Large intestine (tissue), 3 donors: ENCODE measurements around the gene JAKMIP1. TPM values are rescaled to one million over a fixed set of nuclear protein-coding genes. Genes with fewer than 3 reads are reported as not detected.

ENCODE experiments used
- DNase-seq, 2 donors: peaks; one replicate each; pipeline versions ENCODE4 v3.0.0 to v3.0.0-alpha.2; 2013
- H3K27ac ChIP-seq: one replicate; pipeline ENCODE4 v1.5.1; 2013; ENCODE audit warnings: low read length
- H3K27me3 ChIP-seq: 2 replicates; pipeline ENCODE4 v1.6.1; 2013; ENCODE audit warnings: low read length; ENCODE audit not compliant: control insufficient read depth, insufficient read depth
- H3K36me3 ChIP-seq: 2 replicates; pipeline ENCODE4 v1.6.1; 2013; ENCODE audit warnings: low read length; ENCODE audit not compliant: control insufficient read depth, insufficient read depth
- H3K4me1 ChIP-seq: one replicate; pipeline ENCODE4 v1.6.1; 2013; ENCODE audit warnings: low read length; ENCODE audit not compliant: control insufficient read depth, insufficient read depth
- H3K4me3 ChIP-seq: one replicate; pipeline ENCODE4 v1.5.1; 2013; ENCODE audit warnings: low read length
- H3K9me3 ChIP-seq: one replicate; pipeline ENCODE4 v1.6.1; 2013; ENCODE audit warnings: mild to moderate bottlenecking, low read depth, low read length, moderate library complexity; ENCODE audit not compliant: control insufficient read depth
- WGBS: methylation state at CpG from one replicate; pipeline ENCODE4 v1.1.5; 2013; ENCODE audit warnings: low lambda C conversion rate; ENCODE audit not compliant: insufficient coverage; 5-methylcytosine and 5-hydroxymethylcytosine counted together
- polyA plus RNA-seq: library from polyadenylated mRNA; unstranded; fragments of 120-200 nt; gene quantifications from one replicate; pipeline ENCODE4 v1.2.1, GENCODE V29; 2013

Gene JAKMIP1
- polyA plus RNA-seq, 1 donor: 2.1 TPM

DNA sequence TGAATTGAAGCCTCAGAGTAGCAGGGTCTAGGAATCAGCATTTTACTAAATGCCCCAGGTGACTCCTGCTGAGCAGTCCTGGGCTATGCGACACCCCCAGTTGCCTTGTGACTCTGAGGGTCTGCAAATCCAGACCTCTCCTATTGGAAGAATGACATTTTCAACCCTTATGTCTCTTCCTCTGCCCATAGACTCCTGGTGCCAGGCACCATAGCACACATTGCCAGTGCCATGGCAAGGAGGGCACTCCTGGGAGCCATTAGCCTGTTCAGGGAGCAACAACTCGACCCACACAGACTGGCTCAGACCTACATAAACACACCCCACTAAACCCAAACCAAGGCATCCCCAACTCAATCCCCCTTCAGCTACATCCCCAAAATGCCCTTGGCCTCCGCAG is 3.7 kb upstream of the JAKMIP1 start:
- no peak overlapping the region for H3K4me3 ChIP-seq
- no peaks in the 10 kb centered on the region for H3K4me1 ChIP-seq
- peaks cover 30% of the 10 kb centered on the region for H3K27me3 ChIP-seq
- no CpG with 5 or more reads among the region's 3 CpGs for WGBS
- no peaks in the 10 kb centered on the region for H3K36me3 ChIP-seq
- no peak overlapping the region for H3K27ac ChIP-seq
- DNase-seq: no peak
- H3K9me3 ChIP-seq: peaks cover 4% of the 10 kb centered on the region

DNA sequence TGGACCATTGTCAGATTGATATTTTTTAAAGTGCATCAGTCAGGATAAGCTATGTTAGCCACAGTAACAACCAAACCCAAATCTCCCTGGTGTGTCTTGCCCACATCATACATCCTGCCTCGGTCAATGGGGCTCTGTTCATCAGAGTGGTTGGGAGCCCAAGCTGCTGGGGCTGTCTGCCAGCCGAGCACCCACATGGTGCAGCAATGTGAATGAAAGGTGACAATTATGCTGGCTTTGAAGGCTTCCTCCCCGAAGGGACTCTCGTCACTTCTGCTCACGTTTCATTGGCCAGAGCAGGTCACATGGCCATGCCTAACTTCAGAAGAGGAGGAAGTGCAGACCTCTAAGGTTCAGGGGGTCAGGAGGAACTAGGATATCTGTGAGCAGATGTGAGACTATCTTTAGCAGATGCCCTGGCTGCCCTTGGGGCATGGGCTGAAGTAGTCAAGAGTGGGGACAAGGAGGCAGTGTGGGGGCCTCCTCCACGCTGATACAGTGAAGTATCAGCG is 1.3 kb upstream of the JAKMIP1 start:
- peaks cover 4% of the 10 kb centered on the region for H3K9me3 ChIP-seq
- H3K4me1 ChIP-seq: no peaks in the 10 kb centered on the region
- no peak for DNase-seq
- peaks cover 48% of the 10 kb centered on the region for H3K27me3 ChIP-seq
- no CpG with 5 or more reads among the region's 7 CpGs for WGBS
- no peak overlapping the region for H3K4me3 ChIP-seq
- no peak overlapping the region for H3K27ac ChIP-seq
- H3K36me3 ChIP-seq: no peaks in the 10 kb centered on the region

DNA sequence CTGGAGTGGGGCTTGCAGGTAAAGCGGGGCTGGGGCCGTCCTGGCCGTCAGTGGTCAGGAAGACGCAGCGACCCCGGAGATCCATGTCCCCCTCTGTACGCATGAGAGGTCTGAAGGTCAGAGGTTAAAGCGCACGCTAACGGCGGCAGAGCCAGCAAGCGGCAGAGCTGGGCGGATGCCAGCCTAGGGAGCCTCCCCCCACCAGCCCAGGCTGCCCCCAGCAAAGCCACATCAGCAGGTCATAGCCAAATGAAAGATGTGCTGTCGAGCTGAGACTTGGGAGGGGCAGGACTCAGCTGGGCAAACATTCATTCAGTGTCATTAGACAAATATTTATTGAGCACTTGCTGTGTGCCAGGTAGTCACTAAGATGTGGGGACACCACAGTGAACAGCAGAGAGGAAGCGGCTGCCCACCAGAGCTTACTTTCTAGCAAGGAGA is 593 bp upstream of the JAKMIP1 start:
- DNase-seq: no peak
- Histone ChIP-seq H3K4me3 (no peak overlapping the region), H3K36me3 (no peaks in the 10 kb centered on the region), H3K9me3 (peaks cover 4% of the 10 kb centered on the region), H3K27ac (no peak overlapping the region), H3K27me3 (peaks cover 48% of the 10 kb centered on the region), H3K4me1 (no peaks in the 10 kb centered on the region)
- no CpG with 5 or more reads among the region's 15 CpGs for WGBS

DNA sequence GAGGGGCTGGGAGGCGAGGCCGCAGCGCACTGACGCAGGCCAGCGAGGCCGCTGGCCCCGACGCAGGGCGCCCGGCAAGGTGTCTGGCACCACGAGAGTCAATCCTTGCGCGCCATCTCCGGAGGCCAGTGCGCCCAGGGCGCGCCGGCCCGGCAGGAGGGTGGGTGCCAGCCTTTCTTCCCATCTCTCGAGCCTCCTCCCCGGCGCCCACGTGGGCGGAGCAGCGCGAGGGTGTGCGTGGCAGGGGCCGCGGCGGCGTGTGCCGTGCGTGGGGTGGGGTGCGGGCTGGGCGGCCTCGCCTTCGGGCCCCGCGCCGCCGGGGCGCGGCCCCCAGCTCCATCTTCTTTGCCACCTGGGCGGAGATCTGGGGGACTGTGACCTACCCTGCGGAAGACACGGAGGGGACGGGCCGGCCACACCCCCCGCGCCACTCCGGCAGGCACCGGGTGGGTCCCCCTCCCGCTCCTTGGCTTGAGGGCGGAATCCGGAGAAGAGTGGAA is 877 bp downstream of the JAKMIP1 start:
- no peak for DNase-seq
- no peak overlapping the region for H3K27ac ChIP-seq
- H3K36me3 ChIP-seq: no peaks in the 10 kb centered on the region
- WGBS: no CpG with 5 or more reads among the region's 55 CpGs
- peaks cover 48% of the 10 kb centered on the region for H3K27me3 ChIP-seq
- no peaks in the 10 kb centered on the region for H3K4me1 ChIP-seq
- H3K4me3 ChIP-seq: no peak overlapping the region
- peaks cover 4% of the 10 kb centered on the region for H3K9me3 ChIP-seq

DNA sequence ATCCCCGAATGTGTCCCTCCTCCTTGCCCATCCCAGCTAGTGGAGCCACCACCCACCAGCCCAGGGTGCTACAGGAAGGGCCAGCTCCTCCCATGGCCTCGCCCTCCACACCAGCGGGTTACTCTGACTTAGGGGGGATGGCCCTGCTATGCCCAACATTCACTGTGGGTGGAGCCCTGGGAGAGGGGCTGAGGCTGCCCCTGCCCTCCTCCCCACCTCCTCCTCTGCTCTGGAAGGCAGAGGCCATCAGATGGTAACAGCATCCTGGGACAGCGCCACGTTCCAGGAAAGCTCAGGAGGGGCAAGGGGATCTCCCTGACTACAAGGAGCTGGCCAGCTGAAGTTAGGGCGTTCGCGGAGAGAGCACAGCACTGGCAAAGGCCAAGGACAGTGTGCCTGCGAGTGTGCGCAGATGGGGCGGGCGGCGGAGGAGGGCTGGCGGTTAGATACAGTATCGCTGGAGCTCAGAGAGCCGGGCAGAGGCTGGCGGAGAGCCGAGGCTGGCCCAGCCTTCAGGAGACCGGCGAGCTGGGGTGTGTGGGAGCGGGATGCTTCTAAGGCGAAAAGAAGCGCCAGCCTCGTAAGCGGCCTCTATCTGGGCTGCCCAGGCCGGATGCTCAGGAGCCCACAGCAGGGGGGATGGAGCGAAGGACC is 1.5 kb downstream of the JAKMIP1 start:
- no peaks in the 10 kb centered on the region for H3K36me3 ChIP-seq
- H3K9me3 ChIP-seq: peaks cover 4% of the 10 kb centered on the region
- H3K4me3 ChIP-seq: no peak overlapping the region
- H3K4me1 ChIP-seq: no peaks in the 10 kb centered on the region
- no peak overlapping the region for H3K27ac ChIP-seq
- WGBS: no CpG with 5 or more reads among the region's 27 CpGs
- DNase-seq: peak in 1 of 2 donors; percentile 21
- H3K27me3 ChIP-seq: peaks cover 48% of the 10 kb centered on the region

DNA sequence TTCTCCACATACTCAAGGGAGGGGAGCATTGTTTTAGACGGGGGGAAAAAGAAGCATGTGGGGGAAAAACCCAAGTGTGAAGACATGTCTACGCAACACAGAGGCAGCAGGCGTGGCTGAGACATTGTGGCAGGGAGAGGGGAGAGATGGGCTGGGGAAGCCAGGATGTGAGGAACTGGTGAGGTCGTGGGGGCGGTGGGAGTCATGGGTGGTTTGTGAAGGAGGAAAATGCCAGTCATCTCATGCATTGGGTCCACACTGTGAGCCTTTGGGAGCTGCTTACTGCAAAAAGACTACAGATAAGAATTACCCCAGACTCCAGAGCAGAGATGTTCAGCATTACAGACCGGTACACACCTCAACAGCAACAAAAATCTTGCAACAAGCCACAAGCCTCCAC is 2.1 kb downstream of the JAKMIP1 start:
- no peak for DNase-seq
- Histone ChIP-seq H3K9me3 (peaks cover 4% of the 10 kb centered on the region), H3K27ac (no peak overlapping the region), H3K4me3 (no peak overlapping the region), H3K36me3 (no peaks in the 10 kb centered on the region), H3K4me1 (no peaks in the 10 kb centered on the region), H3K27me3 (peaks cover 48% of the 10 kb centered on the region)
- no CpG with 5 or more reads among the region's 6 CpGs for WGBS

DNA sequence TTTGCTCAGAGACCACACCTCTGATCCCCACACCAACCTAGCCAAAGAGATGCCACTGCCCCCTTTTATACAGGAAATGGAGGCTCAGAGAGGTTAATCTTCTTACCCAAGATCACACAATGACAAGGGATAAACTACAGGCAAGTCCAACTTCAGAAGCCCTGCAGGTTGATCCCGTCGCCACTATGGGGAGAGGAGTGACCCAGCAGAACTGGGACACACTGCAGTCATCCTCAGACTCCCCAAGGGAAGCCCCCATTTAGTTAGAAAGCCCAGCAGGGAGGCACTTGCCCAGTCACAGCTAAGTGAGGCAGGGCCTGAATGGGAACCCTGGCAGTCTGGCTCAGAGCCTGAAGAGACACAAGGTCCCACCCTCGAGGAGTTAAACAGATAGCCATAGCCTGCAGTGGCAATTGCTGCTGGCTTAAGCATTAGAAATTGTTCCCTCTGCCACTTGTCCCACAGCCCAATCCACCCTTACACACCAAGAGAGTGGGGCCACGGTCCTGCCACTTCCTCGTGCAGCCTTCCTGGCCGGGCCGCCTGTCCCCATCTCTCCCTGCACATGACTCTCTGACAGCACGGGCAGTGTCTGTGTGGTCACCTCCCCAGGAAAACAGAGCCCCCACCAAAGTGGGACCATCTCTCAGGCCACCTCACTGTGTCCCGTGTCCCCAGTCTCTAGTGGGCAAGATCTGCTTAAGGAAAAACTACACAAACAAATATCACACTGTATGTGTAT is 2.7 kb downstream of the JAKMIP1 start:
- H3K4me3 ChIP-seq: no peak overlapping the region
- H3K4me1 ChIP-seq: no peaks in the 10 kb centered on the region
- H3K27me3 ChIP-seq: peaks cover 48% of the 10 kb centered on the region
- DNase-seq: no peak
- H3K9me3 ChIP-seq: peaks cover 4% of the 10 kb centered on the region
- no peak overlapping the region for H3K27ac ChIP-seq
- no CpG with 5 or more reads among the region's 9 CpGs for WGBS
- H3K36me3 ChIP-seq: no peaks in the 10 kb centered on the region

DNA sequence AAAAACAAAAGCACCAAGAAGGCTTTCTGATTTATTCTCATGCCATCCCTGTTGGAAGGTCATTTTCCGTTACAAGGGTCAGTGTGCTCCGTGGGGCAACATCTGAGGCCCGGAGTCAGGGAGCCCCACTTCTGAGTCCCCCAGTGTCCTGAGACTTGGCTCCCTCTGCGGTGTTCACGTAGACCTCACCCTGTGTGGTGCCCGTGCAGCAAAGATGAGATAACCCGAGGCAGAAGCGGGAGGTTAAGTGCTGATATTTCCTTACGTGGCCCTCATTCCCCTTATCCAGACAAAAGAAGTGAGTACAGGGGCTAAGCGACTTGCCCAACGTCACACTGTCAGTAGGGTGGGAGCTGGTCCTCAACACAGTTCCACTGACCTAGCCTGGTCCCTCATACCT is 3.5 kb downstream of the JAKMIP1 start:
- Histone ChIP-seq H3K27ac (no peak overlapping the region), H3K9me3 (peaks cover 4% of the 10 kb centered on the region), H3K36me3 (no peaks in the 10 kb centered on the region), H3K27me3 (peaks cover 42% of the 10 kb centered on the region), H3K4me1 (no peaks in the 10 kb centered on the region), H3K4me3 (no peak overlapping the region)
- no peak for DNase-seq
- WGBS: no CpG with 5 or more reads among the region's 11 CpGs

DNA sequence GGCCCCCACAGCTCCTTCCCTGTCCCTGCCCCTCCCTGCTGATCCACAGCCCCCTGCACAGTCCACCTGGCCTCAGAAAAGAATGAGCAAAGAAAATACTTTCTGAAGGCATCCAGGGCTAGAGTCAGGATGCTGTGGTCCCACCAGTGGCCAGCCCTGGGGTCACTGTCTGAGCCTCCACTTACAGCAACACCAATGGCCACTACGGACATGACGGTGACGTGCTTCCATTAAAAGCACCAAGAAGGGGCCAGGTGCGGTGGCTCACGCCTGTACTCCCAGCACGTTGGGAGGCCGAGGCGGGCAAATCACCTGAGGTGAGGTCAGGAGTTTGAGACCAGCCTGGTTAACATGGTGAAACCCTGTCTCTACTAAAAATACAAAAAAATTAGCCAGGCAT is 4.0 kb downstream of the JAKMIP1 start:
- no peaks in the 10 kb centered on the region for H3K4me1 ChIP-seq
- WGBS: no CpG with 5 or more reads among the region's 8 CpGs
- peaks cover 4% of the 10 kb centered on the region for H3K9me3 ChIP-seq
- H3K27ac ChIP-seq: no peak overlapping the region
- DNase-seq: no peak
- H3K27me3 ChIP-seq: peaks cover 36% of the 10 kb centered on the region
- H3K36me3 ChIP-seq: no peaks in the 10 kb centered on the region
- H3K4me3 ChIP-seq: no peak overlapping the region

DNA sequence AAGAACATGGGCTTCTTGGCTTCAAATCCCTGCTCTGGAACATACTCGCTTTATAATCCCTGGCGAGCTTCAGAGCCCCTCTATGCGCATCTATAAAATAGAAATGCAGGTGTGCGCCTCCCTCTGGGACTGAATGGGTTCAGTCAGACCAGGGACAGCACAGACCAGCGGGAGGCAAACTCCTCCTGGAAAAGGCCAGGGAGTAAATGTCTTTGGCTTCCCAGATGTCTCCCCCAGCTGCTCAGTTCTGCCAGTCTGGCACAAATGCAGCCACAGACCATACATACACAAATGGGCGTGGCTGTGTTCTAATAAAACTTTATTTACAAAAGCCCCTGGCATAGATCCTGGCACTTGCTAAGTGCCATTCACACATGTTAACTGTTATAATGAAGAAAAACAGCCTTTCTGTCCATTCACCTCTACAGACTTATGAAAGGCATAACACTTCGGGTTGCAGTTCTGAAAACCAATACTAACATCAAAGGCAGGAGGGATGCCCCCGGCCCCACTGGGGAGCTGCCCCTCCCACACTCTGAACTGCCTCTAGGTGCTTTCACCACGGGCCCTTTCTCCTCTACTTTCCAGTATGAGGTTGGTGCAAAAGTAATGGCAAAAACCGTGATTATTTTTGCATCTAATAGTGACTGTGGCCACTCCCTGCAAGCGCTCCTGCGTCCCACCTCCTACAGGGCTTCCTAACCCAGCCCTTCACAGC is 4.6 kb downstream of the JAKMIP1 start:
- Histone ChIP-seq H3K4me3 (no peak overlapping the region), H3K9me3 (peaks cover 1% of the 10 kb centered on the region), H3K27me3 (peaks cover 31% of the 10 kb centered on the region), H3K36me3 (no peaks in the 10 kb centered on the region), H3K4me1 (no peaks in the 10 kb centered on the region), H3K27ac (no peak overlapping the region)
- WGBS: no CpG with 5 or more reads among the region's 12 CpGs
- no peak for DNase-seq
